ENCODE results near the gene ZAP70.
"Not testable (repeated sequence)": the region's sequence is repeated elsewhere in the genome, so short reads cannot be mapped to it uniquely, and the experiment has no call there.

The ZAP70 gene

DNA sequence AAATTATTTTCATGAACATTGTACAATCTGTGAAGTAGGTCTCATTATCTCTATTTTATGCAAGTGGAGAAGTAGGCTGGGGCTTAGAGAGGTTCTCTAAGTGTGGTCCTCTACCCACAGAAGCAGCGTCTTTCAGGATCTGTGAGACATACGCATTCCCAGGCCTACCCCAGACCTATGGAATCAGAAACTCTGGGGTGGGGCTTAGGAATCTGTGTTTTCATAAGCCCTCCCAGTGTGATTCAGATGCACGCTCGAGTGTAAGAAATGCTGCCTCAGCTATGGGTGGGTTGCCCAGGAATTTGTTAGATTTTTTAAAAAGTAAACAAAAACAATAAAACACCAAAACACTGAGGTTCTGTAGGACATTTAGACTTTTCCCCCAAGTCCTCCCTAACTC, 14.8 kb upstream of the ZAP70 start:
- no peak for DNase-seq (ENCODE audit: low spot score)

DNA sequence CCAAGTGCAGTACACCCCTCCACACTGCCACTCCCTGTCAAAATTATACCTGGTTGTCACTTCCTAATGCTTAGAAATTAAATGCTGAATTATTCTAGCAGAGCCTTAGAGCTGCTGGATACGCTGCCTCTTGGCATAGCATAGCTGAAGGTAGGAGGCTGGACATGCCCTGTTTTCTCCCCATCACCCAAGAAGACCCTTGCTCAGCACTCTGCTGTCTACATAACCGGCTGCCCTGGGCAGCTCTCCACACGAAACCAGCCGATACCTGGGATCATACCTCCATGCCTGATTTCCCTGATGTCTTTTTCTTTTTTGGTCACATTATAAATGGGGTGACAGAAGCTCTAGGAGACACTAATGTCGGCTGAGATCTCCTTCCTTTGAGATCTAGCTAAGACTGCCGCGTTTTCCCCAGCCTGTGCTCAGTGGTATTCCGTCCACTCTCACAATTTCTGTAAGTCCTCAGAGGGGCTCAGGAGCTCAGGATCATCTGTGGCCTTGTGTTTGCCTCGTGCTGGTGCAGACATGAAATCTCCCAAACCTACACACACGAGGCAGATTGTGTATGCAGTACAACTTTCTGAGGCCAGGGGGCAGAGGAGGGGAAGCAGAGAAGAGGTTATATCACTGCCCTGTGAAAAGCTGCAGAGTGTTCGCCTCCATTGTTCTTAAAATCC, 13.5 kb upstream of the ZAP70 start:
- peak; percentile 72 for DNase-seq (ENCODE audit: low spot score)

DNA sequence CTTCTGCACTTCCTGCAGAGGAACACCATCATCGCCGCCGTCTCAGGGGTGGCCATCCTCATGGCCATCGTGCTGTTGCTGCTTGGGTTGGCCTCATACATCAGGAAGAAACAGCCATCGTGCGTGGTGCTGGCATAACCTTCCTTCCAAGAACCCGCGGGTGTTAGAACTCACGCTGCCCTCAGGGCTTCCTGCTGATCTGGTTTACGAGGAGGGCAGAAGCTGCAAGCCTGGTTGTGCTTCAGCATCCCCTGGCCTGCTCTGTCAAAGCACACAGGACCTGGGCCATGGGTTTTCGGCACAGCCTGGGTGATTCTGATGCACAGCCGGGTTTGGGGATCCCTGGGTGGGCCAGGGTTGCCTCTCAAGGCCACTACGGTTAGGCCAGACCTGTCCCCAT, 12.2 kb upstream of the ZAP70 start:
- no peak for DNase-seq (ENCODE audit: low spot score)

DNA sequence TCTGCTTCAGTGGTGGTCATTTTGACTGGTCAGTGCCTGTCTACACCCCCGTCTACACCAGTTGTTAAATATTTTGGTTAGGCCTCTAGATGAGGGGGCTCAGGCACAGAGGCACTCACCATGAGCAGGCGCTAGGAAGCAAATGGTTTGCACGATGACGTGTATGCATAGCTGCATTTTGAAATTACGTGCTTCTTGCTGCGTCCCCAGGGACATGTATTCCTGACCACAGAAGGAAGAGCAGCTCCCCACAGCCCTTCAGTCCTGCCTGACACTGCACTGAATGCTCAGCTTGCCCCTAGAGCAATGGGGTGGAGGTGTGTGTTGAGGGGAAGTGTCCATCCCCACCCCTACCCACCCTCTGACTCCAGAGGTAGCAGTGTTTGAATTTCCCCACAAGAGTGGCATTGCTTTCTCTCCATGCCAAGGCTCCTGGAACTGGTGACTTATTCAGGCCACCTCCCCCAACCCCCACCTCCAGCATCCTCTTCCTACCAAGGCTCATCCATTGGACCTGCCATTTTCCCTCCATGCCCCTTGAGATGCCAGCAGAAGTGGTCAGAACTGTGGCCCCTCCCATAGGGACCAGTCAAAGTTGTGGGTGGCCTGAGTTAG, 11.4 kb upstream of the ZAP70 start:
- no peak for DNase-seq (ENCODE audit: low spot score)

DNA sequence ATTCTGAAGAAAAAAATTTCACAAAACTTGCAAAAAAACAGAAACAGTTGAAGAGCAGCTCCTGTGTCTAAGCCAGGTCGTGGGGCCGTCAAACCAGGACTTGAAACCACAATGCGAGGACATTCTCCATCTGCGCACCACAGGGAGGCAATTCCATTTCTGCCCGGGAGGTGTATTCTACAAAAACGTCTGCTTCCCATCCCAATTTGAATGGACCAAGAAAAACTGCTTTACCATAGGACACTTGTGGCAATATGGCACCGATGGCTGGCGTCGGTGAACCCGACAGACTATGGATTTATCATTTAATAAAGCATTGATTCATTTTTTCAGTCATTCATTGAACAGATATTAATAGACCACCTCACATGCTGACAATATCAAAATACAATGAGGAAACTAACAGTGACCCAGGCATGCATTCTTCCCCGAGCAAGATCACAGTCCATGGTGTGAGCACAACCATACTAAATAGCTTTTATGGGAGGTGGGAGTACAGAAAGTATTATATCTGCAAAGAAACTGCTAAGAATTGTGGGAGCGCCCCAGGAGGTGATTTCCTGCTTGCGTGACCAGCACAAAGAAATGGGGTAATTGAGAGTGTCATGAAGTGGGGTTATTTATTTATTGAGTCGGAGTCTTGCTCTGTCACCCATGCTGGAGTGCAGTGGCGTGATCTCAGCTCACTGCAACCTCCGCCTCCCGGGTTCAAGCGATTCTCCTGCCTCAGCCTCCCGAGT, 10.5 kb upstream of the ZAP70 start:
- no peak for DNase-seq (ENCODE audit: low spot score)

DNA sequence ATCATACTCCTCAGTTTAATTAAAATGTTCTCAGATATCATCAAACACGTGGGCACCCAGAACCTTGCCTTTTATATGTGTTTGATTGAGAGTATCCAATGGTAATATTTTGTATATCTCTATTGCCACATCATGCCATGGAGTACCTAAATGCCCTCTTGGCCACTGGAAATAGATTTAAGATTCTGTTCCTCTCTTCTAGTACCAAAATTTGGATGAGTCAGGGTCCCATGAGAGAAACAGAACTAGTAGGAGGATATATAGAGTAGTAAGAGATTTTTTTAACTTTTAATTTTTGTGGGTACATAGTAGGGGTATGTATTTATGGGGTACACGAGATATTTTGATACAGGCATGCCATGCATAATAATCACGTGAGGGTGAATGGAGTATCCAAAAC, 9.6 kb upstream of the ZAP70 start:
- no peak for DNase-seq (ENCODE audit: low spot score)

DNA sequence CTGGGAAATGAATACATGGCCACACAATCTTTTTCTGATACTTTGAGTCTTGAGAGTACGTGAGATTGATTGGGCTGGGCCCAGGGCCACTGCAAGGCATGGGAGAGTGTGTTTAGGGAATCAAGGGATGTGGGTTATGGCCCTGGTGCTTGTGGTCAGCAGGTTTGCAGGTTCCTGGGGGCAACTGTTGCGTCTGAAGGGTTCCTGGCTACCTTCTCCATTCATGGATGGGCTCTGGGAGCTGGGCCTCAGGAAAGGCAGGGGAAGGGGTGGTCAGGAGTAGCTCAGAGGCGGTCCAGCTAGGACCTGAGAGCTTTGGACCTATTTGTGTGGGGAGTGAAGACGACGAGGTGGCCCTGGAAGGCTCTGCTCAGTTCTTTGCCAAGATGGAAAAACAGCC, 8.4 kb upstream of the ZAP70 start:
- no peak for DNase-seq (ENCODE audit: low spot score)

DNA sequence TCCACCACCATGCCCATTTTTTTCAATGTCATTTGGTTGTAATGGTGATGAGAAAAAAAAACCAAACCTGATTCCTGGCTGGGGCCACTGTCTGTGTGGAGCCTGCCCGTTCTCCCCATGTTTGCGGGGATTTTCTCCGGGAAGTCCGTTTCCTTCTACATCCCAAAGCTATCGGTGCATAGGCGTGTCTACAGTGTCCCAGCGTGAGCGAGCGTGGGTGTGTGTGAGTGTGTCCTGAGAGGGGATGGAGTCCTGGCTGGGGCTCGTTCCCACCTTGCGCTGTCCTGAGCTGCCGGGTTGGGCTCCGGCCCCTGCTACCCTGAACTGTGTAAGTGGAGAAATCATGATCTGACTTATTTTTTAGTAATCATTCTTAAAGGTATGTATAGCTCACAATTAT, 7.3 kb upstream of the ZAP70 start:
- no peak for DNase-seq (ENCODE audit: low spot score)

DNA sequence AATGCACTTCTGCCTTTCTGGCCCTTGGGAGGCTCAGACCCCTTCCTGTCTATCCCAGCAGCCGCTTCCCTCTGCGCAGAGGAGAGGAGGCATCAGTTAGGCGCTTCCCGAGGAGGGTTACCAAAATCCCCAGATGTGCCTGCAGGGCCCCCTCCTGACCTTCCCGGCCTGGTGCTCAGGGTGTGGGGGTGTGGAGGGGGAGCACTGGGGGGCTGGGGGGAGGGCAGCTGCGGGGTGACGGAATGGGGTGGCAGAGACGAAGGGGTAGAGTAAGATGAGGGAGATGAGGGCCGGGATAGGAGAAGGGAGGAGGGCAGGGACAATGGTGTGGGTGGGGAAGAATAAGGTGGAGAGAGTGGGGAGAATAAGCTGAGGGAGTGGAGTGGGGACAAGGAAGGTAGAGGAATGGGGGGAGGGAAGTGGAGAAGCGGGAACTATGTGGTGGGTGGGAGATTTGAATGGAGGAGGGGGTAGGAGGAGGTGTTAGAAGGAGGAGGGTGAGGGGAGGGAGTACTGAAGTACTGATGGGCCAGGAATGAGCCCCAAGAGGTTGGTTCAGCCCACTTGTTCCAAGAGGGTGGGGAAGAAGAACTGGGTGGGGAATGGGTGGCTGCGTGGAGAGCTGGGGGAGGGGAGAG, 6.5 kb upstream of the ZAP70 start:
- DNase-seq (ENCODE audit: low spot score): no peak

DNA sequence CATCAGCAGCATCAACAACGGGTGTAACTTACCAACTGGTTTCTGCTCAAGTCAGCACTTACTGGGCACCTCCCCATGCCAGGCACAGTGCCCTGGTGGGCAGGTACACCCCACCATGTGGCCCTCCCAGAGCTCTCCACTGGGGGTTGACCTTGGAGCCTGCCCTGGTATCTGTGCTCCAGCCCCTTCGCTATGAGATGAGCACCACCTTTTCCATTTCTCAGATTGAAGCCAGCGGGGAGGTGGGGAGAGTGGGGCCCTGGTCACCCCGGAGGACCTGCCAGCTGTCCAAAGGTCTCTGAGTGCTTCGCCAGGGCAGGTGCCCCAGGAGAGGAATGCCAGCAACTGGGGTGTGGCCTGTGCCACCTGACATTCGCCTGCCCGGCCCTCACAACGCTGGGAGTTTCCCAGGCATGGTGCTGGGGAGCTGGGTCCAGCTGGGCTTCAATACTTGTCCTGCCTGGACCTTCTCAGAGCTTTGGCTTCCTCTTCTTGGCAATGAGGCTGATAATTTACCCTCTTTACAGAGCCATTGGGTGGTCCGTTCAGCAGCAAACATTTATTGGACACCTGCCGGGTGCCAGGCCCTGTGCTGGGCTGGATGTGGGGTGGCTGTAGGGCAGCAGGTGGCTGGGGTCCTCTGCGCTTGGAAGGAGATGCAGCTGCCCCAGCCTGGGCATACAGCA, 5.9 kb upstream of the ZAP70 start:
- no peak for DNase-seq (ENCODE audit: low spot score)

DNA sequence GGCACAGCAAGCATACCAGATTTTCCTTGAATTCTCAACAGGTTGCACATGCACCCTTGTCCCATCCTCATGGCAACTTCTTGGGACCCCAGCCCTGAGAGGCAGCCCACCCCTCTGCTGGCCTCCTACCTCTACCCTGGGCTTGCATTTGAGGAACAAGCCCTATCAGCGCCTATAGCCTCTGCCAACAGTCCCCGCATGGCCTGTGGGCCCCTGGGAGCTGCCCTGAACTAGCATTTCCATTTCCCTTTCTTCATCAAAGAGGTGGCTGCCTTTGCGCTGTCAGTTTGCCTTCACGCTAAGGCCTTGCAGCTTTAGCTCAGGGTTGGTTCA, 5.4 kb upstream of the ZAP70 start:
- DNase-seq (ENCODE audit: low spot score): no peak

DNA sequence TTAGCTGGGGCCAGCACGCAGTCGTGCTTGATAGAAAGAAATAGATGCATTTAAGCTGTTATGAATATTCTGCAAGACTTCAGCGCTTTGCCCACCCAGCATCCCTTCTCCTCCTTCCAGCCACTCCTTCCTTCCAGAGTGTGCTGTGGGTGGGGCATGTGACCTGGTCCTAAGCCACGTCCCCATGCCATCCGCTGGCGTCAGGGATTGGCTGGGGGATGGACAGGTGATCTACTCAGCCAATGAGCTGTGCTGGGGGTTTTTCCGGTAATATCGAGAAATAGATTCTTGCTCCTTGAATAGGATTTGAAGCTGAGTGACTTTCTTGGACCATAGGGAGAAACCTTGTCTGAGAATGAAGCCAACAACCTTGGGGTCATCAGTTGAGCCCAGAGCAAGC, 4.8 kb upstream of the ZAP70 start:
- no peak for DNase-seq (ENCODE audit: low spot score)

DNA sequence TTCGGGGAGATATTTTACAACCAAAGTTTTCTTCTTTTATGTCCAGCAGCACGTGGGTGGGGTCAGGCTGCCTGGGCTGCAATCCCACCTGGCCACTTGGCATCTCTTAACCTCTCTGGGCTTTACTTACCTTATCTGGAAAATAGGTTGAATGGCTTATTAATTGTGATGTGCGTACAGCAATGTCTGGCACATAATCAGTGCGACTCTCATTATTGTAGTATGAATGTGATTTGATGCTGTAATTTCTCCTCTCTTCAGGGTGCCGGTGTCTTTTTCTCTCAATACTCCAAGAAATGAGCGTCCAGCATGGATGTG, 2.0 kb upstream of the ZAP70 start:
- DNase-seq (ENCODE audit: low spot score): no peak

DNA sequence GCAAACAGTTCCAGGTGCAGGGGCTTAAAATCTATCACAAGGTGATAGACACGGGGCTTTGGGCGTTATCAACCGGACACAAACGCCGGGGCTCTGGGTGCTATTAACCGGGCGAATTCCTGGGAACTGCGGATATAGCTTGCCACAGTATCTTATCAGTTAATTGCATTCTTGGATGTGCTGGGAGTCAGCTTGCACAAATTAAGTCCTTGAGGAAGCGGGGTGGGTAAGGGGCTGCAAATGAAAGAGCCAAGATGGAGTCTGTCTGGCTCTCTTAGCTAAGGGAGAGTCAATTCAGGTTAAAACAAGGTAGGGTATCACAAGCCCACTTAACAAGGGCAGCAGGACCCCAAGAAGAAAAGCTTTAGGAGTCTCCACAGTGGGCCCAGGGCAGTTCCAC, 1.2 kb upstream of the ZAP70 start:
- not testable (repeated sequence) for DNase-seq (ENCODE audit: low spot score)

DNA sequence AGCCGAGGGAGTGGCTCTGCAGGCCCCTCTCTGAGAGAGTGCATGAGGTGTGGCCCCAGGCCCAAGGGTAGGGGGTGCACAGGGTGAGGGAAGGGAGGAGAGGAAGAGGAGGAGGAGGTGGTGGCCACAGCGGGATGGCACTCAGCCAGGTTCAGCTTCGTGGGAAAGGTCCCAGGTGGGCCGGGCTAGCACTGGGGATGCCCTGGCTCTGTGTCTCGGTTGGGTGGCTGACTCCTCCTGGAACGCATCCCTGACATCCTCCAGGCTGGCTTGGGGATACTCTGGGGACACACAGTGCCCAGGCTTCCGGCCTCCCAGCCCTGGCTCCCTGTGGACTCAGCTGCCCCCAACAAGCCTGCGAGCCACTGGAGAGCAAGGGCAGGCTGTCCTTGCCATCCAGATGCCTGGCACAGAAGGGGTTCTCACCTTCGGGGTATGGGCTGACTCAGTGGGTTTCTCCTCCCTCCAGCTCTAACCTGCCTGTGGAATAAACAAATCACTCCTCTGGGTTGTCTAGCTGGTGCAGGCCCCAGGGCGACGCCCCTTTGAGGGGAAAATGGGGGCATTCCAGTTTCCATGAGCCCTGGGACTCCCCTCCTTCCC, 582 bp upstream of the ZAP70 start:
- peak; percentile 36 for DNase-seq (ENCODE audit: low spot score)

DNA sequence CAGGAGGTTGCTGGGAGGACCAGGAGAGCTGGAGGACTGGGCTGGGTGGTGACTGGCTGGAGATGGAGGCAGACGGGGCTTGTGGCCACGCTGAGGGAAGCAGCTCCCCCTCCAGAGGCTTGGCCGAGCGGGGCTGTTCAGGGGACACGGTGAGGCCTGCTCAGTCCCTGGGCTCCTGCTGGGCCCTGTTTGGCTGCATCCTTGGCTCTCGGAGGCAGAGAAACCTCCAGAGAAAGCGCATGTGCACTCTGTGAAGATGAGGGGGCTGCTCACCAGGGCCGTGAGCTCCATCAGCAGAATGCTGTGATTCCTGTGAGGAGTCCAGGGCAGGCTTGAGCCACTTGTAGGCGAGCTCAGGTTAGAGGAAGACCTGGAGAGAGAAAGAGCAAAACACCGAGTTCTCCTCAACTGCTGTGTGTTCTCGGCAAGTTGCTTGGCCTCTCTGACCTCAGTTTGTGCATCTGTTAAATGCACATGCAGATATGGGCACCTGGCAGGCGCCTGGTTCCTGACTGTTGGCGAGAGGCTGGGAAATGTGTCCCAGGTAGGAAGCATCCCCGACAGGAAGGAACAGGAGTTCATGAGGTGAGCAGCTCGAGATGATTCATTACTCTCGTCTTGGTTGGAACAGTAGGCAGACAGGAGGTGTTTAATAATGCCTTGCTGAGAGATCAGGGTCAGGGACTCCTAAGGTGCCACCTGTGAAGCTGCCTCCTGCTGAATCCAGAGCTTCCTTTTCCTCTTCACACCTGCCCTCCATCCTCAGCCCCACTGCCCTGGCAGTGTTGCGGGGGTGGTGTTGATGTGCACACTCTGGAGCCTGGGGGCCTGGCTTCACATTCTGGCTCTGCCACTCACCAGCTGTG, 941 bp downstream of the ZAP70 start:
- DNase-seq (ENCODE audit: low spot score): peak; percentile 35

DNA sequence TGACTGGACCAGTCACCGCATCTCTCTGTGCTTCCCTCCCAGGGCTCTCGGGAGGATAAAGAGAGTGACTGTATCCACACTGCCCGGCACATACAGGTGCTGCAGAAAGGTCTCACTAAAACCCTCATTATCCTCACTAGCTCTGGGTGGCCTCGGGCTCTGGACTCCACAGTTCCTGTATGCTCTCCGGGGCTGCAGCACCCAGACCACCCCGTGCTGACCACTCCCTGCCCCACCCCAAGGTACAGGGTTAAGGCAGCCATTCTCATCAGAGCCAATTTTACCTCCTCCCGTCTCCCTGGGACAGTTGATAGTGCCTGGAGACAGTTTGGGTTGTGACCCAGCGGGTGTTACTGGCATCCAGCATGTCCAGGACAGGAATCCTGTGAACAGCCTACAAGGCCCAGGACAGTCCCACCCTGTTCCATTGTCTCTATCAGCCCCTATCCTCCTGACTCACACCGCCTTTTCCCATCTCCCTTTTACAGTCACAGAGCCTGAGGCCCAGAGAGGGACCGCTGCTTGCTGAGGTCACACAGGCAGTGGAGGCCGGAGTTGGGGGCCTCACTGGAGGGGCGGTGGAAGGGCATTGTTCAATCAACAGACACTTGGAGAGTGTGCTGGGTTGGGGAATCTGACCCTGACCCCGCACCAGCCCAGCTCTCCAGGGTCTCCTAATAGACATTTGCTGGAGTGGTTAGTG, 1.7 kb downstream of the ZAP70 start:
- no peak for DNase-seq (ENCODE audit: low spot score)

DNA sequence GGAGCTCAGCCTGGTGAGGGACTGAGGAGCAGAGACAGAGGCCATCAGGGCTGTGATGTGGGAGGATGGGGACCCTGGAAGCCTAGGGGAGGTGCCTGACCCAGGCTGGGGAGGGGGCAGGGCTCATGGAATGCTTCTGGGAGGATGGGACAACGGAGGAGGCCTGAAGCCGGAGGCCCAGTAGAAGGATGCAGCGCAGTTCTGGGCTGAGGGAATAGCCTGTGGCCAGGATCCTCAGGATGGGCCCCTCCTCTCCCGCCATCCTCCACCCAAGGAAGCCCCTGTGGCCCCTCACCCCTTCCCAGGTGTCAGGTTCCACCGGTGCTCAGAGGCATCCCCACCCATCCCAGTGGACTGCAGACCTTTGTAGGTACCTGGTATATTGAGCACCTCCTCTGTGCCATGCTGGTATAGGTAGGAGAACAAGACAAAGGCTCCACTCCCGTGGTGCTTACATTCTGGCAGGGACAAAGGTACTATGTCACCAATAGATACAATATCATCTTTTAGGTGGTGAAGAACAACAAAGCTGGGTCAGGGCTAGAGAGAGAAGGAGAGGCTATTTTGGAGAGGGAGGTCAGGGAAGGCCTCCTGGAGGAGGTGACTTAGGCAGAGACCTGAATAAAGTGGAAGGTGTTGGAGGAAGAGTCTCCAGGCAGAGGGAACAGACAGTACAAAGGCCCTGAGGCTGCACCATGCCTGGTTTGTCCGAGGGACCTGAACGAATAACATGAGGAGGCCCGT, 2.7 kb downstream of the ZAP70 start:
- no peak for DNase-seq (ENCODE audit: low spot score)

DNA sequence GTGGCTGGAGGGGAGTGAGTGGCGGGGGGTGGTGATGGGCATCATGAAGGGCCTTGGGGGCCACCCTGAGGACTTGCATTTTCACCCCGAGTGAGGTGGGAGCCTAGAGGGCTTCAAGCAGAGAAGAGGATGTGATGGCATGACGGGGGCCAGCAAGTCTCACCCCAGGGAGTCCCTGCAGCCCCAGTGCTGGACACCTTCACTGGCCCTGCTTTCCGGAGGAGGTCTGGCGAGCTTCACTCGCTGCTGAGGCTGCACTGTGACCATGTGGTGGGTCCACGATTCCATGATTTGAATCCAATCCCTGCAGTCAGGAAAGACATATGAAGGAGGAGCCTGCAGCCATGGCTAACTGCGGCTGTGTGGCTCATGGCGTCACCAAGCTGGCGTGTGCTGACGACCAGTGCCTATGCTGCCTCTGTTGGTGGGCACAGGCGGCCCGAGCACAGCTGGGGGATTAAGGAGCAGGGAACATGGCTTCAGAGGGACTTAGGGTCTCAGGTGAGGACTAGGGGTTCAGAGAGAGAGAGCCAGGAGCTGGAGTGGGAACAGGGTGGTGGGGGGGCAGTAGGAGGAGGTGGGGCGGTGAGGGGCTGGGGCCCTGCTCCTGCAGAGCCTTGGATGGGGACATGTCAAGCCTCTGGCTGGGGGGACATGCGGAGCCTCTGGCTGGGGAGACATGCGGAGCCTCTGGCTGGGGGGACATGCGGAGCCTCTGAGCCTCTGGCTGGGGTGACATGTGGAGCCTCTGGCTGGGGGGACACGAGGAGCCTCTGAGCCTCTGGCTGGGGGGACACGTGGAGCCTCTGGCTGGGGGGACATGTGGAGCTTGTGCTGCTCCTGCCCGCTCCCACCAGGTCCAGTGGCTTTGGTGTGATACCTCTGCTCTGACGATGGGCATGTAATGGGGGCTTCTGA, 3.6 kb downstream of the ZAP70 start:
- no peak for DNase-seq (ENCODE audit: low spot score)
